SU-DHL-6 (cell line): ENCODE data around the gene BRSK1.

Source experiments
- EZH2phosphoT487 ChIP-seq: fragments of 200-600 bp; sonication (generic), shearing (Covaris generic); conservative IDR thresholded peaks from 2 replicates; pipeline ENCODE4 v1.6.1; 2018; ENCODE audit warnings: mild to moderate bottlenecking, antibody characterized with exemption, low read length, moderate library complexity, mixed read lengths
- TF ChIP-seq, protein P1 (sequence below): fragments of 200-600 bp; sonication (generic); IDR thresholded peaks from one replicate; pipeline ENCODE4 v1.5.1; 2017; ENCODE audit warnings: antibody characterized with exemption, mild to moderate bottlenecking, low read length, moderate library complexity; ENCODE audit not compliant: insufficient read depth, poor library complexity, severe bottlenecking

GRCh38 chr19:55311397-55311796 is 27.6 kb downstream of the BRSK1 start:
- TF ChIP-seq EZH2phosphoT487, result no peak
- TF ChIP-seq, protein P1, sequence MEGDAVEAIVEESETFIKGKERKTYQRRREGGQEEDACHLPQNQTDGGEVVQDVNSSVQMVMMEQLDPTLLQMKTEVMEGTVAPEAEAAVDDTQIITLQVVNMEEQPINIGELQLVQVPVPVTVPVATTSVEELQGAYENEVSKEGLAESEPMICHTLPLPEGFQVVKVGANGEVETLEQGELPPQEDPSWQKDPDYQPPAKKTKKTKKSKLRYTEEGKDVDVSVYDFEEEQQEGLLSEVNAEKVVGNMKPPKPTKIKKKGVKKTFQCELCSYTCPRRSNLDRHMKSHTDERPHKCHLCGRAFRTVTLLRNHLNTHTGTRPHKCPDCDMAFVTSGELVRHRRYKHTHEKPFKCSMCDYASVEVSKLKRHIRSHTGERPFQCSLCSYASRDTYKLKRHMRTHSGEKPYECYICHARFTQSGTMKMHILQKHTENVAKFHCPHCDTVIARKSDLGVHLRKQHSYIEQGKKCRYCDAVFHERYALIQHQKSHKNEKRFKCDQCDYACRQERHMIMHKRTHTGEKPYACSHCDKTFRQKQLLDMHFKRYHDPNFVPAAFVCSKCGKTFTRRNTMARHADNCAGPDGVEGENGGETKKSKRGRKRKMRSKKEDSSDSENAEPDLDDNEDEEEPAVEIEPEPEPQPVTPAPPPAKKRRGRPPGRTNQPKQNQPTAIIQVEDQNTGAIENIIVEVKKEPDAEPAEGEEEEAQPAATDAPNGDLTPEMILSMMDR, result no peak
